T-helper 1 cell treated with Interleukin-12 subunit alpha and Interleukin-12 subunit beta and Interleukin-4 antibody, amounts not matched to agents 30 ng/mL and 1 ng/mL, for 36 hours (primary cell): ENCODE measurements around the gene WAC. TPM values are rescaled to one million over a fixed set of nuclear protein-coding genes. Genes with fewer than 3 reads are reported as not detected.

ENCODE experiments used
- intact Hi-C: fragments of 100-400 bp; cut with micrococcal nuclease; formaldehyde crosslinking; loops from one replicate; pipeline ENCODE4 v1.15.1; 2024
- total RNA-seq: library from RNA; stranded (reverse); gene quantifications from 2 replicates; pipeline ENCODE4 v1.2.3, GENCODE V29; 2022

WAC gene
- total RNA-seq, 1 donor from 2014 or later: 156 TPM

GRCh38 chr10:28663576-28664368 lies 130.9 kb downstream of the WAC start:
- intact Hi-C loops: loop anchor here (1.0 to 5.0 kb wide), 3 partner anchors 328 to 834 kb away; no protein-coding TSS in a partner anchor

- intact Hi-C loops: loop anchor here (1.0 to 5.0 kb wide), 2 partner anchors 327 to 833 kb away; no protein-coding TSS in a partner anchor
These were observed 131.4 kb downstream of the WAC start for GRCh38 chr10:28664369-28664740.

- intact Hi-C loops: no loop called here
These were observed 134.0 kb downstream of the WAC start for GRCh38 chr10:28666751-28667467.

DNA sequence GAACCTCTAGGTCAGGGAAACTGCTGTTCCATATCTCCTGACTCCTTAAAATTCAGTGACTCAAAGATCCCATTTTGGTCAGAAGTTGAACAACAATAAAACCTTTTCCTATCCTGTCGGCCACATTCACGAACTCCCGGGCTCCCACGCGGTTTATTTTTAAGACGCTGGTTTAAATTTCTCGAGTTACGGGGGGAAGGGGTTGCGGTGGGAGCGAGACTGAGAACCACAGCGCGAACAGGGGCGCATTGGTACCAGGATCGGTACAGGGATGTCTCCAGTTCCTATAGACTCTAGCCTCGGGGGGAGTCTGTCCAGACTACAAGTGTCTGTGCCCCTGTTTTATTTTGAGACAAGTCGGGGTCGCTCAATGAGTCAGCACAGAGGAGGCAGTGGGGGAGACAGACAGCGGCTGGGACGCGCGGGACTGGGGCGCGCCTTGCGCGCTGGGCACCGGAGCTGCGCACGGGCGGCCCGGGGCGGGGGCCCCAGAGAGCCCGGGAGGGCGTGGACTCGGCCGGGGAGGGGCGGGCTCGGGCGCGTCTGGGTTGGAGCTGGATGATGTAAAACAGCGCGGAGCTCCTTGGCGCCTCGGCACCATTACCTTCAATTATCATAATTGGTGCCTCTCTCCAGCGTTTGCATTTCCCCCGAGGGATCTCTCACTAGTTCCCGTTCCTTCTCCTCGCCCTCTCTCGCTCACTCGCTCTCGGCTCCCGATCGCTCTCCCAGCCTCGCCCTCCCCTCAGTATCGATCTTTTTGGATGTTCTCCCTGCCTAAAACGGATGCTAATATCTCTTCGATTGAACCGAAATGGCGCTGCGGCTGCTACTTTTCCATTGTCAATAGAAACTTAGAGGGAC lies 135.7 kb downstream of the WAC start:
- intact Hi-C loops: loop anchor here (1.0 kb wide), 1 partner anchor 9 kb away; the partner anchor contains the start of gene BAMBI

DNA sequence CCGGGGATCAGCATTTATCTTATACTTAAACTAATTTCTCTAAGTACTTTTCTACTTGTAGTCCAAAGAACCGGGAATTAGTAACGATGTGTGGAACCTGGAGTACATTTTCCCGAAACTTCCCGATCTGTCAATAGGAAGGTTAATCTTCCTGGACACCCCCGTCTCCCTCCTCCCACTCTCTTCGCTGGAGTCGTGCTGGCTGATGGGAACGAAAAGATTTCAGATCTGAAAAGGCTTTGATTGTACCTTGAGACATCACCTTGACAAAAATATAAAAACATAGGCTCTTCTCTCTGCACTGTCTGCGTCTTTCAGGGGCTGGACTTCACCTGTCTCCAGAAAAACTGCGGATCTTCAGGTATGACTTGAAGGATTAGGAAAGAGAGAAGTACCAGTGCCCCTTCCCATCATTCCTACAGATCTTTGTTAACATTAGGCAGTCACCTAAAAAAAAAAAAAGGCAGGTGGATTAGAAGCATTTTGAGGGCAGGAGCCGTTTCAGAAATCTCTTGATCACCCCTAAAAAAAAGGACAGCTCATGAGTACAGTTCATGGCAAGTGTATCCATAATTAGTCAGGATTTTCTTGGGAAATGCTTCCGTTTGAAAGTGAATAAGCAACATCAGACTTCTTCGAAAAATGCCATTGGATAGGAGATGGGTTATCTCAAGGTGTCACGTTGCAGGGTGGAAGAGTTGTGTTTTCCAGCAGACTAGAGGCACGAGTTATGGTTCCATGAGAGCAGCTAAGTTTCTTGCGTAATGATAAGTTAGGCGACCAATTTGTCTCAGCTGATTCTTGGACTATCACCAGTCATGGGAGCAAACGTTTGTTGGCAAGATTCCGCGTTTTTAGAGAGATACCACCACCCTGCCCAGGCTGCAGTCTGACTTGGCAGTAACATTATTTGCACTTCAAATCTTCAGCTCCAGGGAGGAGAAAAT lies 136.6 kb downstream of the WAC start:
- intact Hi-C loops: loop anchor here (10.0 kb wide), 1 partner anchor 1515 kb away; the partner anchor contains the start of genes MASTL and YME1L1

Other genes with a start within 250 kb of the WAC start
- gene MPP7, start 230.1 kb upstream of the WAC start, total RNA-seq: 3.2 and 3.6 TPM in 2 replicates
- gene BAMBI, start 144.4 kb downstream of the WAC start, total RNA-seq: not detected in 2 replicates